GM19463 (cell line): Measurements from ENCODE around the gene CRACDL.

Experiments used
- ATAC-seq: cut with Tn5 transposase; IDR thresholded peaks from one replicate; pipeline ENCODE4 v1.9.1; 2021; ENCODE audit warnings: mild to moderate bottlenecking, moderate library complexity; ENCODE audit not compliant: unreplicated experiment

Gene CRACDL

GRCh38 chr2:98827625-98828368, 108.2 kb downstream of the CRACDL start:
- ATAC-seq: no peak

- ATAC-seq: no peak
Observed at GRCh38 chr2:98826856-98827255, 109.2 kb downstream of the CRACDL start.

GRCh38 chr2:98825858-98826257, 110.2 kb downstream of the CRACDL start:
- no peak for ATAC-seq

GRCh38 chr2:98825404-98825803, 110.6 kb downstream of the CRACDL start:
- ATAC-seq: no peak

- ATAC-seq: no peak
Observed at GRCh38 chr2:98825020-98825350, 111.0 kb downstream of the CRACDL start.

- no peak for ATAC-seq
Observed at GRCh38 chr2:98824256-98825019, 111.6 kb downstream of the CRACDL start.

- ATAC-seq: no peak
Observed at GRCh38 chr2:98823196-98824170, 112.5 kb downstream of the CRACDL start.

GRCh38 chr2:98822301-98823164, 113.5 kb downstream of the CRACDL start:
- no peak for ATAC-seq

GRCh38 chr2:98821629-98822135, 114.3 kb downstream of the CRACDL start:
- no peak for ATAC-seq

GRCh38 chr2:98819231-98819766, 116.7 kb downstream of the CRACDL start:
- no peak for ATAC-seq

GRCh38 chr2:98818164-98818563, 117.9 kb downstream of the CRACDL start:
- no peak for ATAC-seq

- no peak for ATAC-seq
Observed at GRCh38 chr2:98816281-98816680, 119.7 kb downstream of the CRACDL start.

GRCh38 chr2:98815795-98816194, 120.2 kb downstream of the CRACDL start:
- ATAC-seq: no peak

GRCh38 chr2:98811766-98812165, 124.3 kb downstream of the CRACDL start:
- no peak for ATAC-seq

- no peak for ATAC-seq
Observed at GRCh38 chr2:98810588-98810928, 125.5 kb downstream of the CRACDL start.

- ATAC-seq: no peak
Observed at GRCh38 chr2:98809878-98810587, 126.0 kb downstream of the CRACDL start.

GRCh38 chr2:98809116-98809515, 126.9 kb downstream of the CRACDL start:
- ATAC-seq: no peak

- no peak for ATAC-seq
Observed at GRCh38 chr2:98808546-98808945, 127.5 kb downstream of the CRACDL start.

- ATAC-seq: no peak
Observed at GRCh38 chr2:98807929-98808328, 128.1 kb downstream of the CRACDL start.
